IPS-NIHi7 (cell line): ENCODE results near the gene SLC24A5.

Experiments
- DNase-seq: peaks from one replicate; pipeline ENCODE4 v3.0.0; 2012; ENCODE audit warnings: mixed read lengths; ENCODE audit errors: extremely low spot score

Gene SLC24A5

DNA sequence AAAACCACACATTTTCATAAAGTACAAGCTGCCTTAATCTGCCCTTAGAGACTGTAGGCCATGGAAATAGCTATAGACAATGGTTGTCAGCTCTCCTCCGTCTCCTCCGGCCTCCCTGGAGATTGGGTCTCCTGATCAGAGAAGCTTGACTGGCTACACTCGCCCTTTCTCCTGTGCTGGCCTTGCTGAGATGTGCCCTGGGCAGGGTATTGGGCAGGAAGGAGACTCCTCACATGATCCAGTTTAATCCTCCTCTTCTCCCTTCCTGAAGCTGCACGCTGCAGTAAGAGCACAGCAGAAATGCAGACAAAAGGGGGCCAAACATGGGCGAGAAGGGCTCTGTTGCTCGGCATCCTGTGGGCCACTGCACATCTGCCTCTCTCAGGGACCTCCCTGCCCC lies at the start of gene SLC24A5:
SLC24A5 (plus strand) TSS at position 246 of the 400 bp plus-strand sequence; CDS start at position 301, 55 bp downstream.
- no peak for DNase-seq

DNA sequence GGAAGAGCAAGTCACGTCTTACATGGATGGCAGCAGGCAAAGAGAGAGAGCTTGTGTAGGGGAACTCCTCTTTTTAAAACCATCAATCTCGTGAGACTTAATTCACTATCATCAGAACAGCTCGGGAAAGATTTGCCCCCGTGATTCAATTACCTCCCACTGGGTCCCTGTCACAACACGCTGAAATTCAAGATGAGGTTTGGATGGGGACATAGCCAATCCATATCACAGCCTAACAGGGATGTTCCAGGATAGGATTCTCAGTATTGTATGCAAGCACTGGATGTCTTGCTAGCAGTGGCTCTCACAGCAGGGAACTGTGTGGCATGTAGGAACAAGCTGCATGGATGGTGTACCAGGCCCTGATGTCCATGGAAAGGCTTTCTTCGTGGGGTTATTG lies 47.8 kb upstream of the SLC24A5 start:
- DNase-seq = no peak

DNA sequence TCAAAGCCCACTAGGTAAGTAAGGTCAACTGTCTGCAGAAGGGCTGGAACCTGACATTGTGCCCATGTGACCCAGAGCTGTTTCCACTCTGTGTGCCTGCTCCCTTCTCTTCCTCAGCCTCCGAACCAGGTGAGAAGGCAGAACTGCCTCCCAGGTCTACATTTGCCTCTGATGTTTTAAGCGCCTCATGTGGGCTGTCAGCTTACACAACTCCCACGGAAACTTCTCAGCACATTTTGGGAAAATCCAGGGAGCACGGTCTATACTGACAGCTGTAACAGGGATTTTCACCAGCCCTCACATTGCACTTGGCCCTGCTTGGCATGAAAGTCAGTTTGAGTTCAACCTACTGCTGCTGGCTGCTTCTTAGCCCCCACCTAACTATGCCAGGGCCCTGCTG lies 46.9 kb upstream of the SLC24A5 start:
- DNase-seq = no peak

DNA sequence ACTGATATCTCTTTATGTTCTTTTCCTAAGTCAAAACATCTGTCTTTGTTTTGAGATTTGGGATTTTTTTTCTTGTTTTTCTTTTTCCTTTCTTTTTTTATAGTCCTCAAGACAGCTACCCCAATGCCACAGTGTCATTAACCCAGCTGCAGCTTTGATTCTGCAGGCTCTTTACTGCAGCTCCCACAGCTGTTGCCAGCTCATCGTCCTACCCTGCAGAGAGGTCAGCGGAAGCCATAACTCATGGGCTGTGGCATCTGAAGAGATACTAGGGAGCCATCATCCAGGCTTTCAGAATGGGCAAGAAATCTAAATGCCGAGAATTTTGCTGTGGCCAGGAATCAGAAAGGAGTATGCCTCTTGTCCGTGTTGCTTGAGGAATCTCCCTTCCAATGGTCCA lies 44.3 kb upstream of the SLC24A5 start:
- no peak for DNase-seq

DNA sequence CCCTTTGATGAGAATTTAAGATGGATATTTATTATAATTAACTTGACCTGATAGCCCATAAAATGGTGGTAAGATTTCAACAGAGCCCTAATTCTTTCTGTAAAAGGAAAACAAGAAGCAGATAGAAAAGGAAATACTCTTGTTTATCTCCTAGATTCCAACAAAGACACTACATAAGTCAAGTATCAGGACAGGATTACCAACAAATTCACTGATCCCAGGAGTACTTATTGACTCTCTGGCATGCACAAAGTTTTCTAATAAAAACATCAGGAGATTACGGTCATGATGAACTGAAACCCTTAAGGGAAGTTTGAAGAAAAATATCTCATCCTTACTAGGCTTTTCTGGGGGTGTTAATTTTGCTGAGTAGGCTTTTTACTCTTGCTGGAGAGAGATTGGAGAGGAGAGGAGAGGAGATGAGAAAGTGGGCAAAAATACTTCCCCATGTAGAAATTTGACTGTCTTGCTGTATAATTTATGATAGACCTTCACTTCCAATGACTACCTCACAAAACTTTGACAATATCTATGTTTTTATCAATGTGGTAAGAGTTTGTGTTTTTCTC lies 43.1 kb upstream of the SLC24A5 start:
- DNase-seq = no peak

DNA sequence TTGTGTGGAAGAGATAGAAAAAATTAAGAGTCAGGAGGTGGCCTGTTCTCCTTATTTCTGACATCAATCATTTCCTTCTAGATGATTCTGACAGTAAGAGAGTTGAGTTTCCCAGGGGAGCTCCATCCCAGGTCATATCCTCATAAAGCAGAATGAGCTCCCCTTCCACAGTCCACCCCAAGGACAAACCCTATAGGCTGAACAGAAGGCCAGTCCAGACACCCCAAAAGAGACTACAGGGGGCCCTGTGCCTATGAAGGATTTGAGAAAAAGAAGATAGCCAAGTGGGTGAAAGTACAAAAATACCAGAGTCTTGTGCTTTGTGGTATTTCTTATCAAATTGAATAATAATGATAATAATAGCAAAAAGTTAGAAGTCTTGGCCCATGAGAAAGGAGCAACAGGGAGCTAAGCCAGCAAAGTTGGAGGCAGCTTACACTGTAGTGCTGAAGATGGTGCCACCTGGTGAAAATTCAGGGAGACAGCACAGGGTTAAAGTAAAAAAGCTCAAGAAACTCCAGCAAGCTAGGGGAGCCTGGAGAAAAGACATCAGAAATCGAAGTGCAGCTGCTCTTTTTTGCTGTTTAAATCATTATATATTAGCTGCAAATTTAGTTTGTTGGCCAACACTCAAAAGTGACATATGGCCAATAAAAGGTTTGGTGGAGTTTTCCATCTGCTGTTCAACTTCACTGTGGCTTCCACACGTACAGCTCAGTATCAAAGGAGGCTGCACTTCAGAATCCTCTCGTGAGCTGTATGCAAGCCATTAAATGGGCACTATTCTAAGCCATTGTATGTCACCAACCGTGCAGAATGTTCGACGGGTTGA lies 35.8 kb upstream of the SLC24A5 start:
- peak; percentile 75 for DNase-seq

DNA sequence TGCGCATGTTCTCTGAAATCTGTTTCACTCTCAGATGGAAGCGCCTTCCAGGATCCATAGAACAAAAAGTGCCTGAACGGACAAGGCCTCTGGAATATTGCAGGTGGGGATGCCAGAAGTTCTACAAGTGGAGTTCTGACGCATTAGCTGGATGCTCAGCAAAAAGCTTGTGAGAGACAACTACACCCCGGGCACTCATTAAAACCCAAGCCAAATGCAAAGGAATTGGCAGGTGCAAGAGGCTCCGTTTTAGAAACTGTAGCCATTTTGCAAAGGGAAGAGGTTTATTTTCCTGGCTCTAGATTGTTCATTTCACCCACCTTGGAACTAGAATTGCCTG lies 35.2 kb upstream of the SLC24A5 start:
- DNase-seq = no peak

DNA sequence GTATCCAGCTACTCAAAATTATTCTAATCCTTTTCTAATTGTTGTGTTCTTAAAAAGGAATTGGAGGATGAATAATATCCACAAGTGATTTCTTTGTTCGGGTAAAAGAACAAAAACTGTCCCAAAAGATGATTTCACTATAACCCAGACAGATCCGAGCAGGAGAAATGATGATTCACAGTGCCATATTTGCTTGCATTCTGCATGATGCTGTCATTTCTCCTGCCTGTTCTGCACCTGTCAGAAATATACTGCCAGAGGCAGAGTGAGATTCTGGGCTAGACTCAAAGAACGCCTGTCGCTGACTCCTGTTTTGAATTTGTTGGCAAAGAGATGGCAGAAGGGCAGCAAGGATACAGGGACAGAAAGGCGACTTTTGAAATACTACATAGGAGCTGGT lies 34.7 kb upstream of the SLC24A5 start:
- no peak for DNase-seq

DNA sequence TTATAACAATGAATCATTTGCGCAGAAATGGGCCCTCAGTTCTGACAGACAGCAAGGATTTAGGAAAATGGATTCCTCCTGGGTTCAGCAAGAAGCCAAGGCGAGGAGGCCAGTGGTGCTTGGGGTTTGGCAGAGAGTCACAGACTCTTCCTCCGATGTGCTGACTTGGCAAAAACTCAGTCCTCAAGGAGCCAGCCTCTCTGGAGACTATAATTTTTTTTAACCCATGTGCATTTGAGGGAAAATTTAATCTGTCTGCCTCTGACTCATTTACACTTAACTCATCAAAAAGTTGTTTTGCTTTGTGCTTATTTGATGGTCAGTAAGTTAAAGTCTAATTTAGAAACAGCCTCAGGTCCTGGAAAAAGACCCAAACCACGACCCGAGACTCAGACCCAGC lies 34.2 kb upstream of the SLC24A5 start:
- no peak for DNase-seq

DNA sequence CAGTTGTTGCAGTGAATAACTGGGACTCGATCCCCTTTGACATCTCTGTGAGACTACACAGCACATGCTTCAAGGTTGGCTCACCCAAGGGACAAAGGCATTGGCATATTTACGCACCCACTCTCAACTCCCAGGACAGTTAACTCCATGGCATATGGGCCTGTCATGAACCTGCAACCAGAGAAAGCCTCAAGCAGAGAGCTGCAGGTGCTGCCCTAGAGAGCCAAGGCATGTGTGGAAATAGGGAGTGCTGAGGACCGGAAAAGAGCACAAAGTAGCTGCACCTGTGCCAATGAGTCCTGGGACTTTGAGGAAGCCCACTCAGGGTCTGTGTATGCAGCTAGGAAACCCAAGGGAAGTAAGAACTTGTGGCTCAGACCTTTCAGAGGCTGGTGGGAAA lies 32.9 kb upstream of the SLC24A5 start:
- DNase-seq = no peak

DNA sequence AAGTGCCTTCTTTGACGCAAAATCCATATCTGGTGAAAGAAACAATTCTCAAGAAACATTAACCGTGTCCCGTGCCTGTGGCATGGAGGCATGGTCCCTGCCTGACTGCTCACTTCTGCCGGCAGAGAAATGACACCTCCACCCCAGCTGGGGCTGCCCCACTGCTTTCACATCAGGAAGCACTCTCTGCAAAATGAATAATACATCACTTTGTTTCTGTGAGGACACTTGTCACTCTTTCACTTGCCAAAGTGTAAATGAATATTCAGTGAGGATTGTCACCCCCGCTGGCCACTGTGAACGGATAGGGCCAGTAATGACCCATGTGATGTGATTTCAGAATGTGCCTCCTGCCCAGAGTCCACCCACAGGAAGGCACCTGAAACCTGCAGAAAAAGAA lies 31.1 kb upstream of the SLC24A5 start:
- DNase-seq = no peak

DNA sequence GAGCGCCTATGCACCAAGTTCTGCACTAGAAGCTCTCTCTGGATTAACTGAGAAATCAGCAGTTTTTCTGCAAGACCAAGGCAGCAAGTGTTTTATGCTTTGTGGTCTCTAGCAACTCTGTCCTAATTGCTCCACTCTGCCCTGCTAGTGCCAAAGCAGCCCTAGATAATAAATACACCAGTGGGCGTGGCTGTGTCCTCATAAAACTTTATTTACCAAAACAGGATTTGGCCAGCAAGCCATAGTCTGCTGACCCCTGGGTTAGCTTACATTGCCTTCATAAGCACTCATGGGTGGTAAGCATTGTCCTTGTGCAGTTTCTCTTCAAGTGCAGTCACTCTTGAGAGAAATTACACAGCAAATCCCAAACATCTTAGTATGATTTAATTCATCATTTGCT lies 30.7 kb upstream of the SLC24A5 start:
- no peak for DNase-seq

DNA sequence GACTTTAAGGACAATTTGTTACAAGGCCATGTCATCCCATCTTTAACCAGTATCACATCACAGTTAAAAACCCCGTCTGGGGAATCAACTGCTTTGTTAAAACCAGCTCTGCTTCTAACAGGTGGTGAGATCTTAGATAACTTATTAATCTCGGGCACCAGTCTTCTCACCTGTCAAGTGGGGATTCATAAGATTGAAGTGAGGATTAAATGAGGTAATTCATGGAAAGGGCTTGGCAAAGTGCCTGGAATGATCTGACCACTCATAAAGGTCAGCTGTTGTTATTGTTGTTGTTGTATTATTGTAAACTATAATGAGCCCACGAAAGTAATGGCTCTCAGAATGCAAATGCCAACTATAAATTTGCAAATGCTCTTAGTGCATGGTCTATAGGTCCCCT lies 30.1 kb upstream of the SLC24A5 start:
- no peak for DNase-seq

DNA sequence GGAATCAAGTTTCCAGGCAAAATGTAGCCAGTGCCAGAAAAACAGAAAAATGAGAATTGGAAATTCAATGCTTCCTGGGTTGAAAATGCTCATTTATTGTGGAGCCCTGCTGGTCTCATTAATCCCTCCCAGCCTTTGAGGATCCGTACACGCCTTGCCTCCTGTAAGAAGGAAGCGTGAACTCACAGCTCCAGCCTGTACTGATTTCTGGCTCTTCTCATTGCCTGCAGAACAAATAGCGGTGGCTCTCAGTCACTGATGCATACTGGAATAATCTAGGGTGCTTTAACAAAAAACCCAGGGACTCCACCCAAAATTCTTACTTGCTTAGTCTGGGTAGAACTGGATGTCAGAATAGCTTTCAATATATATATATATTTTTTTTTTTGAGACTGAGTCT lies 29.3 kb upstream of the SLC24A5 start:
- no peak for DNase-seq

DNA sequence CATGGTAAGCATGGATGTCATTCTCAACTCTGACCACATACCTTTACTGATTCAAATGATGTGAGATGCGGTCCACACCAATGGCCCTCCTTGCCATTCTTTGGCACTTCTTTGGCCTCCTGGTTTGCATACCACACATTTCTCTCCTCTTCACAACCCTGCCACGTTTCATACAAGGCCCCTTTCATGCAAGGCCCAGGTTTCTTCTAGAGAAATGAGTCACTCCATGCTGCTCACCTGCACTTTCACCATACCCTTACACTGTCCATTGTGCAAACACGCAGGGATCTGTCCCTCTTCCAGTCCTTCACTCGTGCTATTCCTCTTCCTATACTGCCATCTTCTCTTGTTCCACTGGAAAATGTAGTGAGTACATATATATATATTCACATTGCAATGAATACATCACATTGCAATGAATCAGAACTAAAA lies 24.4 kb upstream of the SLC24A5 start:
- no peak for DNase-seq

DNA sequence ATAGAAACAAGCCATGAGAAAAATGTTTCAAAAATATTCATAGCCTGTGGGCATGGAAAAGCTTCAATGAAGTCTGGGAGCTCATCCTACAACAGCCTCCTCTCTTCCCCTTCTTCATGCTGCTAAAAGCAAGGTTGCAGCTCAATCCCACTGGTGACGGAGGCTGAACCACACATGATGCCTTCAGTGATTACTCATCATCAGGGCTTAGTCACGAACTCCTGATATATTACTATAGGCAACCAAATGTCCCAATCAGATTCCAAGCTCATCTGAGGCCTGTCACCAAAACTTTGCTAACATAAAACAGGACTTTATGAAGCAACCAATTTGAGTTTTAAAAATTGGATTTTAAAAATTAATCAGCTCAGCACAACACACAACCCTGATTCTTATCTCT lies 24.0 kb upstream of the SLC24A5 start:
- DNase-seq = no peak

DNA sequence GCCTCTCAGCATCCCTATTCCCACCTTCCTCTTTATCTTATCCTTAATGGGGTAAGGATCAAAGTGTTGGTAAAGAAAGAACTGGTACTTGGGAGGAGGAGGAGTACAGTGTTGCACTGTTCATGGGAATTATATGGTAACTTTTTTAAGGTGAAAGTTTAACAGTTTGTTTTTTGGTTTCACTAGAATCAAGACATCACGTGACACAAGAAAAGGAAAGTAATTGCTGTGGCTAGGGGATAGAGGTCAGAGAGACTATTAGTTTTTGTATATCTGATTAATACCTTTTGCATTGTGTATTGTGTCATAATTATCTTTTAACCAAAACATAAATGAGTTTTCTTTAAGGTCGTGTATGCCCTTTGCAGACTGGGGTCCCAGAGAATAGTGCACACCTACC lies 23.5 kb upstream of the SLC24A5 start:
- DNase-seq = no peak

DNA sequence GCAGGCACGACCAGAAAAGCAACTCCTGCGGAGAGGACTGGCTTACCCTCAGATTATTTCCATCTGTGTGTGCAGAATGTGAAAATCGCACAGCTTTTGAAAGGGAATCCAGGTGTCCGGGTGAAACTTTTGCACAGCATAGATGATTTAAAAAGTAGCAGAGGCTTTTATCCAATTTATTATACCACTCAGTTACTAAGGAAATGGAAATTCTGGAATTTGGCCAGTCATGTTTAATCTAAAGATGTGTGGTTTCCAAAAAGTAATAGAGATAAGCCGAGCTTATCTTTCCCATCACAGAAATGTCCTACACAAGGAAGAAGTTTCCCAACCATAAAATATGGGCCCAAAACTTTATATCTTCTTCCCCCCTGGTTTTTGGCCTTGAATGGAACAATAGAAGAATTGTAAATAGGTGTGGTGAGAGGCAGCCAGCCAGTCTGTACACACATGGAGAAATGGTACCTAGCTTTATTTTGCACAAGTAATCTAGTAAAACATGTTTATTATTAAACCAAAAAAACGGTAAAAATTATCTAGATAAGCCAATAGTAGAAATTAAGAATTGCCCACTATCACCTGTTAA lies 19.3 kb upstream of the SLC24A5 start:
- DNase-seq = no peak

DNA sequence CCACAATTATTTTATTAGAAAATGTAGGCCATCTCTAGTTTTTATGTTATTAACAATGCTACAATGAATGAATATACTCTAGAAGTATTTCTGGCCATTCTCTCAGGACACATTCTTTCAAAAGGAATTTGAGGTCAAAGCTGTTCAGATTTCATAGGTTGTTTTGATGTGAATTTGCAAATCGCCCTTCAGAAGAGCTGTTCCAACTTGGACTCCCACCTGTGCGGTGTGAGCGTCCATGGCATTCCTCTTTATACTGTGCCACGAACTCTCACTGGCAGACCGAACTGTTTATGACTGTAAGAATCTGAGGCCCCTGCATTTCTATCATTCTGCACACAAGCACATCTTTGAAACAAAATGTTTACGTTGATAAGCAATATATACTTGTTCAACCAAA lies 18.6 kb upstream of the SLC24A5 start:
- no peak for DNase-seq

DNA sequence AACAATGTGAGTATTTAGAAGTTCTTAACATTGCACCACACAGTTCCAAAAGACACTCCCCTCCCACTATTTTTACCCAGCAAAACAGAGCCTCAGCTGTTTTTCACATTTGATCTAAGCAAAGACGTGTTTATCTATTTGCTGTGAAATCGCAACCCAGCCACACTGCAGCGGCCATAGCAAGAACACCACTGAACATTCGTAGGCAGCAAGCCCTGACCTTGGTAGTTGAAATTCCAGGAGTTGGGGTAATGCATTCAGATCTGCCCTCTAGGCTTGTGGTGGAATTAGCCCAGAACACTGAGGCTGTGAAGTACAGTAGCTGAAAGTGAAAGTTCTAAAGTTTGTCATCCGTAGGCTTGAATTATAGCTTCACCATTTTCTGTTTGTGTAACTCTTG lies 17.1 kb upstream of the SLC24A5 start:
- no peak for DNase-seq

DNA sequence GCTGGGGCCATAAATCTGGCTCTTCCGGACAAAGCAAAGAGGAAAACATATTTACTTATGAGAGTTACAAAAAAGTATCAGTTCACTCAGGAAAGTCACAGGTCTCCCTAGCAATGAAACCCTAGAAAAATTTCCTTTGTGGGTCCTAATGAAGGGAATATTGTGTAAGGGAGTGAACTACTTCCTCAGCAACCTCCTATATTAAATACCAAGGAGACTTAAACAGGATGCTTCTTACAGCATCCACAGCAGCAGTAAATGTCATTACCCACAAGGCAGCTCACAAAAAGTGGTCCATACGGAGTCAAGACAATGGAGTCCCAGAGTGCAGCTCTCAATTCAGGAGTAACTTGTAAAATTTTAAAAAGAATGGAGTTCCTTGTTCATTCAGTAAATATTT lies 14.9 kb upstream of the SLC24A5 start:
- no peak for DNase-seq

DNA sequence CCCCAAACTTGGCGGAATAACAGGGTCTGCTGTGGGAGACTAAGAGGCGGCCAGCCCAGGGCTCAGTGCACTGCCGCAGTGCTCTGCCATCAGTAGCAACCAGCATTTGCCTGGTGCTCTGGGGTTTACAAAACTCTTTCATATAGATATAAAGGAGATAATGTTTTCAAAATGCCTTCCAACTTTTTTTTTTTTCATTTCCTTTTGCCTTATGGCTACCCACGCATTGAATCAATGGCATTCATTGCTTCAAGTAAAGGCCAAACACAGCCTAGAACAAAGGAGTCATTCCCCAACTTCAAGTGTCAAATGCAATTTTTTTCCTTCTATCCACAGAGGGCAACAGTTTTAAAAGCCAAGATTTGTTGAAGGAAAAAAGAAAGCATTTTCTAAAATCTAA lies 11.6 kb upstream of the SLC24A5 start:
- DNase-seq = no peak

DNA sequence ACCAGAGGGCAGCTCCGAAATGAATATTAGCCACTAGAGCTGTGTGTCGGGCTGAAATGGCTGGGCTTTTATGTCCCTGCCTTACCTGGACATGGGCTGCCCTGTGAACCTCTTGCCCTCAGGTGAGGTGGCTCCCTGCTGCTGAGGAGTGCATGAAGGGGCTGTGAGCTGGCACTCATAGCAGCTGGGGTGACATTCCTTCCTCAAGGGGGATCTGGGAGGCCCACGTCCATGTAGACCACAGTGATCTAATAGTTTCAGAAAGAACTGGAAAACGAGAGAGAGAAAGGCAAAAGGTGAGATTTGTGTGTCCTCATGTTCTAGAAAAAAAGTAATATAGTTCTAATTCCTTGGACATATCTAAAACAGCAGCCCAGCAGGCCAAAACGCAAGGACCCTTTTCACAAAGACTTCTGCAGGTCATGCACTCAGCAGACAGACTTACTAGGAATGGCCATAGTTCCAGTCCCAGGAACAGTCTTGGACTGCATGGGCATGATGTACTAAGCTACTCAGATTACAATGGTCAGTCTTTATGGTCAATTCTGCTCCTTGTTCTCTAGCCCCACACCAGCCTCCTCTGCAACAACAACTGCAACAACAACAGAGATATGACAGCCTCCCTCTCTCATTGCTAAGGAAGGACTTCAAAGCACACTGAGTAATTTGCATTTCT lies 10.8 kb upstream of the SLC24A5 start:
- peak; percentile 54 for DNase-seq
